HEK293 (cell line): ENCODE data around the gene APLP2.

ENCODE experiments used
- GLIS1 ChIP-seq: fragments of 450-650 bp; formaldehyde crosslinking; IDR thresholded peaks from 2 replicates; pipeline ENCODE4 v1.5.1; 2016; ENCODE audit warnings: missing biosample characterization, missing genetic modification characterization
- SALL2 ChIP-seq: fragments of 450-650 bp; formaldehyde crosslinking; IDR thresholded peaks from 2 replicates; pipeline ENCODE4 v1.5.0; 2017; ENCODE audit warnings: missing biosample characterization, mild to moderate bottlenecking, missing genetic modification characterization, borderline replicate concordance
- SP2 ChIP-seq: fragments of 450-650 bp; formaldehyde crosslinking; IDR thresholded peaks from 2 replicates; pipeline ENCODE4 v1.5.1; 2016; ENCODE audit warnings: missing biosample characterization, missing genetic modification characterization
- ZBTB7A ChIP-seq: fragments of 450-650 bp; formaldehyde crosslinking; IDR thresholded peaks from 2 replicates; pipeline ENCODE4 v1.5.1; 2016; ENCODE audit warnings: low read depth, missing biosample characterization, missing genetic modification characterization
- ZFP37 ChIP-seq: fragments of 450-650 bp; formaldehyde crosslinking; IDR thresholded peaks from 2 replicates; pipeline ENCODE4 v1.5.1; 2016; ENCODE audit warnings: missing biosample characterization, missing genetic modification characterization
- ZNF23 ChIP-seq: fragments of 450-650 bp; formaldehyde crosslinking; IDR thresholded peaks from 2 replicates; pipeline ENCODE4 v1.5.1; 2016; ENCODE audit warnings: missing biosample characterization, missing genetic modification characterization, borderline replicate concordance
- ZNF341 ChIP-seq: fragments of 450-650 bp; formaldehyde crosslinking; IDR thresholded peaks from 2 replicates; pipeline ENCODE4; 2016; ENCODE audit warnings: low read depth, missing biosample characterization, missing genetic modification characterization
- TF ChIP-seq, protein P1 (sequence below): fragments of 450-650 bp; formaldehyde crosslinking; IDR thresholded peaks from 2 replicates; pipeline ENCODE4 v1.5.1; 2016; ENCODE audit warnings: missing biosample characterization, missing genetic modification characterization
- TF ChIP-seq, protein P2 (sequence below): fragments of 450-650 bp; formaldehyde crosslinking; IDR thresholded peaks from 2 replicates; pipeline ENCODE4 v1.5.1; 2016; ENCODE audit warnings: missing biosample characterization, missing genetic modification characterization, low read depth
- TF ChIP-seq, protein P3 (sequence below): fragments of 450-650 bp; formaldehyde crosslinking; IDR thresholded peaks from 2 replicates; pipeline ENCODE4 v1.5.1; 2016; ENCODE audit warnings: missing biosample characterization, missing genetic modification characterization

DNA sequence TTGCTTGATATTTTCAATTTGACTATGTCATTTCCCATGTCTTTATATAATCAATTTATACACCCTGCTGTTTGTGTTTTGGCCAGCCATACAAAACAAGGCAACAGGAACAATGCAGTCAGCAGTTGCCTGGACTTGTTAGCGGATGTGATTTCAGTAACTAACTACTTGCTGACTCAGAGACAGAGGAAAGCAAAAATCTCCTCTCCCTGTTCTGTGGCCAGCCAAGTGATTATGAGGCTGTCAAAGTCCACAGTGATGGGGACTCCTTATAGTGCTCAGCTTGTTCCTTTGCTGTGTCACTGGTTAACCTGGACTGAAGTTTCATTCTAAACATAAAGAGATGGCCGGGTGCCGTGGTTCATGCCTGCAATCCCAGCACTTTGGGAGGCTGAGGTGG is 32.6 kb upstream of the APLP2 start:
- no peak for TF ChIP-seq ZFP37 (tag by site-specific recombination)
- TF ChIP-seq, protein P1, sequence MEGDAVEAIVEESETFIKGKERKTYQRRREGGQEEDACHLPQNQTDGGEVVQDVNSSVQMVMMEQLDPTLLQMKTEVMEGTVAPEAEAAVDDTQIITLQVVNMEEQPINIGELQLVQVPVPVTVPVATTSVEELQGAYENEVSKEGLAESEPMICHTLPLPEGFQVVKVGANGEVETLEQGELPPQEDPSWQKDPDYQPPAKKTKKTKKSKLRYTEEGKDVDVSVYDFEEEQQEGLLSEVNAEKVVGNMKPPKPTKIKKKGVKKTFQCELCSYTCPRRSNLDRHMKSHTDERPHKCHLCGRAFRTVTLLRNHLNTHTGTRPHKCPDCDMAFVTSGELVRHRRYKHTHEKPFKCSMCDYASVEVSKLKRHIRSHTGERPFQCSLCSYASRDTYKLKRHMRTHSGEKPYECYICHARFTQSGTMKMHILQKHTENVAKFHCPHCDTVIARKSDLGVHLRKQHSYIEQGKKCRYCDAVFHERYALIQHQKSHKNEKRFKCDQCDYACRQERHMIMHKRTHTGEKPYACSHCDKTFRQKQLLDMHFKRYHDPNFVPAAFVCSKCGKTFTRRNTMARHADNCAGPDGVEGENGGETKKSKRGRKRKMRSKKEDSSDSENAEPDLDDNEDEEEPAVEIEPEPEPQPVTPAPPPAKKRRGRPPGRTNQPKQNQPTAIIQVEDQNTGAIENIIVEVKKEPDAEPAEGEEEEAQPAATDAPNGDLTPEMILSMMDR, result no peak
- no peak for TF ChIP-seq SALL2 (tag by site-specific recombination)
- TF ChIP-seq GLIS1 (tag by site-specific recombination), result no peak
- TF ChIP-seq SP2, result no peak
- TF ChIP-seq, protein P2, sequence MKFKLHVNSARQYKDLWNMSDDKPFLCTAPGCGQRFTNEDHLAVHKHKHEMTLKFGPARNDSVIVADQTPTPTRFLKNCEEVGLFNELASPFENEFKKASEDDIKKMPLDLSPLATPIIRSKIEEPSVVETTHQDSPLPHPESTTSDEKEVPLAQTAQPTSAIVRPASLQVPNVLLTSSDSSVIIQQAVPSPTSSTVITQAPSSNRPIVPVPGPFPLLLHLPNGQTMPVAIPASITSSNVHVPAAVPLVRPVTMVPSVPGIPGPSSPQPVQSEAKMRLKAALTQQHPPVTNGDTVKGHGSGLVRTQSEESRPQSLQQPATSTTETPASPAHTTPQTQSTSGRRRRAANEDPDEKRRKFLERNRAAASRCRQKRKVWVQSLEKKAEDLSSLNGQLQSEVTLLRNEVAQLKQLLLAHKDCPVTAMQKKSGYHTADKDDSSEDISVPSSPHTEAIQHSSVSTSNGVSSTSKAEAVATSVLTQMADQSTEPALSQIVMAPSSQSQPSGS (tag by site-specific recombination), result no peak
- no peak for TF ChIP-seq ZBTB7A (tag by site-specific recombination)
- TF ChIP-seq, protein P3, sequence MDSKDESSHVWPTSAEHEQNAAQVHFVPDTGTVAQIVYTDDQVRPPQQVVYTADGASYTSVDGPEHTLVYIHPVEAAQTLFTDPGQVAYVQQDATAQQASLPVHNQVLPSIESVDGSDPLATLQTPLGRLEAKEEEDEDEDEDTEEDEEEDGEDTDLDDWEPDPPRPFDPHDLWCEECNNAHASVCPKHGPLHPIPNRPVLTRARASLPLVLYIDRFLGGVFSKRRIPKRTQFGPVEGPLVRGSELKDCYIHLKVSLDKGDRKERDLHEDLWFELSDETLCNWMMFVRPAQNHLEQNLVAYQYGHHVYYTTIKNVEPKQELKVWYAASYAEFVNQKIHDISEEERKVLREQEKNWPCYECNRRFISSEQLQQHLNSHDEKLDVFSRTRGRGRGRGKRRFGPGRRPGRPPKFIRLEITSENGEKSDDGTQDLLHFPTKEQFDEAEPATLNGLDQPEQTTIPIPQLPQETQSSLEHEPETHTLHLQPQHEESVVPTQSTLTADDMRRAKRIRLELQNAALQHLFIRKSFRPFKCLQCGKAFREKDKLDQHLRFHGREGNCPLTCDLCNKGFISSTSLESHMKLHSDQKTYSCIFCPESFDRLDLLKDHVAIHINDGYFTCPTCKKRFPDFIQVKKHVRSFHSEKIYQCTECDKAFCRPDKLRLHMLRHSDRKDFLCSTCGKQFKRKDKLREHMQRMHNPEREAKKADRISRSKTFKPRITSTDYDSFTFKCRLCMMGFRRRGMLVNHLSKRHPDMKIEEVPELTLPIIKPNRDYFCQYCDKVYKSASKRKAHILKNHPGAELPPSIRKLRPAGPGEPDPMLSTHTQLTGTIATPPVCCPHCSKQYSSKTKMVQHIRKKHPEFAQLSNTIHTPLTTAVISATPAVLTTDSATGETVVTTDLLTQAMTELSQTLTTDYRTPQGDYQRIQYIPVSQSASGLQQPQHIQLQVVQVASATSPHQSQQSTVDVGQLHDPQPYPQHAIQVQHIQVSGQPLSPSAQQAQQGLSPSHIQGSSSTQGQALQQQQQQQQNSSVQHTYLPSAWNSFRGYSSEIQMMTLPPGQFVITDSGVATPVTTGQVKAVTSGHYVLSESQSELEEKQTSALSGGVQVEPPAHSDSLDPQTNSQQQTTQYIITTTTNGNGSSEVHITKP (tag by site-specific recombination), result no peak
- no peak for TF ChIP-seq ZNF341
- no peak for TF ChIP-seq ZNF23 (tag by site-specific recombination)
